CD4-positive, alpha-beta T cell treated with Interleukin-6 at 100 ng/mL for 8 hours (primary cell): ENCODE data around the gene HMX1.

Source experiments
- DNase-seq: peaks from one replicate; pipeline ENCODE4 v3.0.0-alpha.2; 2020; ENCODE audit warnings: mixed read lengths, low spot score

The HMX1 gene

GRCh38 chr4:8892556-8893226 is 21.1 kb upstream of the HMX1 start:
- no peak for DNase-seq

DNA sequence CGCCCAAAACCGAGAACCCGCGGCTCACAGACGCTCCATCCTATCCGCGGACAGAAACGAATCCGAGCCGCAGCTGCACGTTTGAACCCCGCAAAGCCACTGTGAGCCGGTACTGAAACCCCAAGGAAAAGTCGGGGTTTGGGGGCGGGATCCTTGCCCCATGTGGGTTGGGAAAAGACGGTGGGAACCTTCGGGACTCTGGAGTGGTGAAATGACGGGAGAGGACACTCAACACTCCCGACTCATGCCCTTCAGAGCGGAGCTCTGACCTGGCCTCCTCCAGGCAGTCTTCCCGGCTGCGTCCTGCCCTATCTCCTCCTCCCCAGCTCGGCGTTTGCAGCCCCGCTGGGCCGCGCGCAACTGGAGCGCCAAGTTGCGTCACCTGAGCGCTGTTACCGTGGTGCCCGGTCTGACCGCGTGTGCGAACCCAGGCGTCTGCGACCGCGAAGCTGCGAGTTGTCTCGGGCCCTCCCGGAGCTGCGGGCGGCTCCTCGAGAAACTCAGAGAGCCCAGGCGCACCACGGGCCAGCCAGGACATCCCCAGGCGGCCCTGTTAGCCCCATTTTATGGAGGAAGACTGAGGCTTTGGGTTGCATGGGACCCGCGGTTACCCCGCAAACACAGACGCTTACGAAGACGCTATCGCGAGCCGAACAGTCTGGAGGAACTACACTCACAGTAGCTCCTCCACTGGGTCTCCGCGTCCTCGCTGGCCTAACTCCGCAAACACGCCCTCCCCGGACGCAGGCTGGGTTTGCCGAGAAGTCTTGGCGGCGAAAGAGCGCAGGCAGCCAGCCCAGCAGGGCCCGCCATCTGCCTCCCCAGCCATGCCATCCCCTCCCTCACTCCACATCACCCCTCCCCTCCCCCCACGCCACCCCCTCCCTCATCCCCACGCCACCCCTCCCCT is 20.3 kb upstream of the HMX1 start:
- DNase-seq, result no peak

GRCh38 chr4:8891255-8891645 is 19.6 kb upstream of the HMX1 start:
- DNase-seq, result no peak

- DNase-seq, result no peak
Measured at GRCh38 chr4:8888856-8889255, 17.2 kb upstream of the HMX1 start.

- no peak for DNase-seq
Measured at GRCh38 chr4:8886612-8887406, 15.2 kb upstream of the HMX1 start.

DNA sequence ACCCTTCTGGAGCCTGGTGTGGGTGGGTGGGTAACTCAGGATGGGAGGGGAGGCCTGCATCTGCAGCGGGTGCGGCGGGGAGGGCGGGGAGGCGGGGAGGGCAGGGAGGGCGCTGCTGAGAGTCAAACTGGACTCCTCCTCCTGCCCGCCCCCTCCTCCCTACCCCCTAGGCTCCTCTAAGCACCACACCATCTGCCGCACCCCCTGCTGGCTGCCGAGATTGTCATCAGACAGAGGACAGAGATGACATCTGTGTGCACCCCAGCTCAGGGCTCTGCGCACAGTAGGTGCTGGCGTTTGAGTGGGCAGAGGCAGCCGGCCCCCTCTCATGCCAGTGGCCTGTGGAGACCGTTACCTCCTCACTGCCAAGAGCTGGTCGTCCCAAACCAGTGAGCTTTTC is 10.6 kb upstream of the HMX1 start:
- no peak for DNase-seq

DNA sequence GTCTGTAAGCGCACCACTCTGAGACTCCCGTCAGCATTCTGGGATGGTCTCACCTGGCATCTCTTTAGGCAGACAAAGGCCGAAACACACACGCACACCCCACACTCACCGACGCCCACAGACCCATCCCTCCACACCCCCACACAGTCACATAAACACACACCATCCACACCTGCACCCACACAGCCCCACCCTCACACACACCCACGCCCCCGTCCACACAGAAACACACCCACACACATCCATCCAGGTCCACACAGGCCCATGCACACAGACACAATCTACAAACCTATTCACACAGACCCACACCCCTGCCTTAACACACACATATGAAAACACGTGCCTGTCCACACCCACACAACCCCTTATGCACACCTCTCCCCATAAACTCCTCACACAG is 9.2 kb upstream of the HMX1 start:
- DNase-seq, result no peak

DNA sequence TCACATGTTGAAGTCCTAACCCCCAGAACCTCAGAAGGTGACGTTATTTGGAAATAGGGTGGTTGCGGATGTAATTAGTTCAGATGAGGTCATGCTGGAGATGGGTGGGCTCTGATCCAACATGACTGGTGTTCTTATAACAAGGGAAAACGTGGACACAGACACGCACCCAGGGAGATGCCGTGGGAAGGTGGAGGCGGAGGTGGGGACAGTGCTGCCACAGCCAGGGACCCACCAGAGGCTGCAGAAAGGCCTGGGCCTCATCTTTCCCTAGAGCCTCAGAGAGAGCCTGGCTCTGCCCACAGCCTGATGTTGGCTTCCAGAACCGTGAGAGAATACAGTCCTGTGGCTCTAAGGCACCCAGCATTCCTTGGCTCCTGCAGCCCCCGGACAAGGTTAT is 7.9 kb upstream of the HMX1 start:
- DNase-seq, result no peak

GRCh38 chr4:8878421-8878820 is 6.8 kb upstream of the HMX1 start:
- no peak for DNase-seq

GRCh38 chr4:8877780-8878040 is 6.1 kb upstream of the HMX1 start:
- DNase-seq, result no peak

- DNase-seq, result no peak
Measured at GRCh38 chr4:8876982-8877779, 5.5 kb upstream of the HMX1 start.

DNA sequence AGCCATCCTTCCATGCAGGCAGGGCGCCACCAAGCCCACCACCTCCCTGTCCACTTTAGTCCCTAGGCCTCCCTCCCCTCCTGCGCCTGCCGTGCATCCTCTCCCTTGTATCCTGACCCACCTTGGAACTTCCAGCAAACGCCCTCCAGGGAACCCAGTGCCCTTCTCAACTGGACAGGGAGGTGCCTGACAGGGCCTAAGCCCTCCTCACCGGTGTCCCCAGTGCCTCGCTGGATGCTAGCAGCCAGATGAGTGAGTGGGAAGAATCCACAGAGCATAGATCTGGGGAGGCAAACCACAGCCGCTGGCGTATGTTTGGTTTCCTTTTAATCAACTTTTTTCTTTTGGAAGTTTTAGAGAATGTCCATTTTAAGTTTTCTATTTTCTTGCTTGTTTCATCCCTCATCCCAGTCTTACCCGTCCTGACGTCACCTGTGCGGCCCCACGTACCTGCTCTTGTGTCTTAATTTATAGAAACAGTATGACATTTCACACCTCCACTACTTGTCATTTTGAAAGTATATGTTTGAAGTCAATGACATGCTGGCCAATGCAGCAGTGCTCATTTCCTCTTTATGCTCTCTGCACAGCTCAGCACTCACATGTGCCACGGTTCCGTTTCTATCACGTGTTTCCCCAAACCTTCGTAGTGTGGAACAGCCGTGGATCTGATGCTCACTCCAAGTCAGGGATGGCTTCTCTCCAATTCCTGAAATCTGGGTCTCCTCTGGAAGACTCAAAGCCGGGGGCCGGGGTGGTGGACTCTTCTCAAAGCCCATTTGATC is 3.4 kb upstream of the HMX1 start:
- DNase-seq, result no peak

- no peak for DNase-seq
Measured at GRCh38 chr4:8874003-8874895, 2.6 kb upstream of the HMX1 start.

GRCh38 chr4:8872402-8873291 is 1.0 kb upstream of the HMX1 start:
- no peak for DNase-seq

- DNase-seq, result no peak
Measured at GRCh38 chr4:8870647-8871416, 807 bp downstream of the HMX1 start.

- no peak for DNase-seq
Measured at GRCh38 chr4:8869898-8870646, 1.6 kb downstream of the HMX1 start.

DNA sequence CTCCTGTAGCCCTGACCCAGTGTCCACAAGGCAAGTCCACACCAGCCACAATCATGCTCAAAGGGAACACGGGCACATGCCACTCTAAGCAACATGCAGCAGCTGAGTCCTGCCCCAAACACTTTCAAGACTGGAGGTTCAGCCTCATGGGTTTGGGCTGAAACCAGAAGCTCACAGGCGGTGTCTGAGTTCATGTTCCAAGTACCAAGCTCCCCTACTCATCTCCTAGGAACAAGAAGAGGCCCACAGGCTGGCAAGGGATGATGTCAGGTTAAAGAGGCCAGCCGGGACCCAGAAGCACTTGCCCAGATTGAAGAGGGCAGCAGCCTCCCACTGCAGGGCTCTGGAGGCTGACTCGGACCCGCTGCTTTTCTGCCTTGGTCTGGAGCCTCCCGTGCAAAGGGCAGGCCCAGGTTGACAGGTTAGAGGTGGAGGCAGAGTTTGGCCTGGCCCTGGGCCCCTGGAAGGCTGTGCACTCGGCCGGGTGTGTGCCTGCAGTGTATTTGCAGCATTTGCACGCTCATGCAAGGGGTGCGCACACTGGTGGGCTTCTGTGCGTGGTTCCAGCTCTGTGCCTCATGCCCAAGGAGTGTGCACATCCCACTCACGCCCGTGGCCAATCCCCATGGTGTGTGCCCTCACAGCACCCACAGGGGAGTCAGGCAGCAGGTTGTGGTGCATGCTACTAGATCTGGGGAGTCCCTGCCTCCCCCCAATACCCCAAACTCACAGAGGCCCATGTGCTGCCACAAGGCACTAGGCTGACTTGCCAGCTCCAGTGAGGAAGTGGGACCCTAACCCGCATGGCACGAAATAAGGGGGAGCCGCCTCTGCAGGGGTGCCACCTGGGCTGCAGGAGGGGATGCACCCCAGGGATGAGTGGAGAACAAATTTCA is 2.4 kb downstream of the HMX1 start:
- no peak for DNase-seq
